Ovary (tissue), 9 donors: ENCODE results near the gene LRRC75A. TPM values are rescaled to one million over a fixed set of nuclear protein-coding genes. Genes with fewer than 3 reads are reported as not detected.
"Not testable (repeated sequence)": the region's sequence is repeated elsewhere in the genome, so short reads cannot be mapped to it uniquely, and the experiment has no call there.

ENCODE experiments used
- DNase-seq, 5 donors: peaks; one replicate each; pipeline ENCODE4 v3.0.0-alpha.2; 2019 to 2020
- H3K27ac ChIP-seq, 2 donors: fragments of 200-600 bp; one replicate each; pipeline versions ENCODE4 v1.5.1 to v1.8.0; 2019 to 2022
- H3K27me3 ChIP-seq: fragments of 200-600 bp; one replicate; pipeline ENCODE4 v1.8.0; 2022
- H3K36me3 ChIP-seq: fragments of 200-600 bp; sonication (generic); one replicate; pipeline ENCODE4 v1.5.1; 2019
- H3K4me1 ChIP-seq: one replicate; pipeline ENCODE4 v1.8.1; 2013; ENCODE audit warnings: mild to moderate bottlenecking, moderate library complexity; ENCODE audit not compliant: insufficient read depth
- H3K4me3 ChIP-seq: fragments of 200-600 bp; sonication (generic); one replicate; pipeline ENCODE4 v1.5.1; 2017
- H3K9me3 ChIP-seq, 2 donors: fragments of 200-600 bp in 1 of 2; sonication (generic) in 1 of 2; one replicate each; pipeline versions ENCODE4 v1.5.1 to v1.8.1; 2013 to 2019; ENCODE audit warnings: mild to moderate bottlenecking in 1 of 2, moderate library complexity in 1 of 2
- EP300 ChIP-seq: sonication (generic); formaldehyde crosslinking; IDR thresholded peaks from one replicate; pipeline ENCODE4 v1.6.1; 2017; ENCODE audit warnings: antibody characterized with exemption
- POLR2A ChIP-seq: fragments of 450-650 bp; IDR thresholded peaks from one replicate; pipeline ENCODE4 v1.6.1; 2017; ENCODE audit warnings: antibody characterized with exemption, mild to moderate bottlenecking, moderate library complexity
- WGBS, 3 donors: extraction: QIAGEN DNeasy Blood & Tissue Kit in 1 of 3; methylation state at CpG; one replicate each; pipeline versions ENCODE4 v1.1.5 to v1.1.7; 2013 to 2017; 5-methylcytosine and 5-hydroxymethylcytosine counted together
- intact Hi-C, 4 donors: fragments of 100-400 bp; cut with DNase I; formaldehyde crosslinking; loops; one replicate each; pipeline versions ENCODE4 v1.11.0 to v1.15.1; 2022 to 2023
- polyA plus RNA-seq, 2 donors: library from polyadenylated mRNA; stranded (reverse); fragments of 200-250 nt in 1 of 2; fragments of 350-450 nt in 1 of 2; fragmentation: Illumina TruSeq in 1 of 2; extraction: RNeasy Lipid Tissue Mini Kit (QIAGEN cat#74804) in 1 of 2; gene quantifications; one replicate each; pipeline ENCODE4 v1.2.3, GENCODE V29; 2013 to 2014
- total RNA-seq, 7 donors: library from RNA; depleted of rRNA in 2 of 7; stranded (reverse); fragments of >200 nt in 2 of 7; fragmentation: NEBNext Ultra II Directional in 3 of 7; extraction: Animal tissue kit (Norgen Biotek cat#: 25700) in 3 of 7; gene quantifications; one replicate each; pipeline versions ENCODE4 v1.1.0 to v1.2.4, GENCODE V29; 2016 to 2023
- TF ChIP-seq, protein P1 (sequence below), 3 donors: fragments of 450-650 bp in 2 of 3; fragments of 200-600 bp in 1 of 3; IDR thresholded peaks; one replicate each; pipeline versions ENCODE4 v1.5.1 to v1.8.0; 2016 to 2022; ENCODE audit warnings: antibody characterized with exemption in 3 of 3, mild to moderate bottlenecking in 1 of 3
- donor health status: DM: no; HTN: no; CAD: no; lungs with moderate emphysema.
- donor health status: DM: no; HTN: no; CAD: no.
- donor health status: Bipolar disorder and iron deficiency.
- donor health status: DM: yes; HTN: yes; CAD: no.
- donor health status: DM: no; HTN: no; CAD: no.
- donor health status: DM: yes; HTN: yes; CAD: no.

The LRRC75A gene
- total and polyA plus RNA-seq, 9 donors, result 1.0 to 12.5 (median 4.1) TPM

DNA sequence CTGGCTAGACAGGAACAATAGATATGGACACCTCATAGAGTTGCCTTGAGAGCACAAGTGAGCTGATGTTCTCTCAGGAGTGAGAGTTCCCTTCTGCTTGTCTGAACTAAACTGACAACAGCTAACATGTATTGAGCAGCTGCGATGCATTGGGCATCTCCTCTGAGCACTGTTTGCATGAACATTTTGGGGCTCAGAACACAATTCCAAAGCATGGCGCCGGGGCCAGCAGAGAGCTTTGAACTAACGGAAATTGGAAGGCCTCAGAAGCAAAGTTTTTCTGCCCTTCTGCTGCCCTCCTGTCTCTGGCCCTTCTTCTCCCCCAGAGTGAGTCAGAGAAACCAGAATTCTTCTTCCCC is 38.5 kb downstream of the LRRC75A start:
- Histone ChIP-seq H3K27ac (no peak overlapping the region), H3K36me3 (no peaks in the 10 kb centered on the region), H3K4me1 (no peaks in the 10 kb centered on the region), H3K27me3 (no peaks in the 10 kb centered on the region), H3K4me3 (no peak overlapping the region), H3K9me3 (no peaks in the 10 kb centered on the region)
- intact Hi-C loops, result loop anchor here (2.0 to 5.0 kb wide), 2 partner anchors 67 to 69 kb away; no protein-coding TSS in a partner anchor
- TF ChIP-seq POLR2A, result no peak
- no peak for TF ChIP-seq EP300
- TF ChIP-seq, protein P1, sequence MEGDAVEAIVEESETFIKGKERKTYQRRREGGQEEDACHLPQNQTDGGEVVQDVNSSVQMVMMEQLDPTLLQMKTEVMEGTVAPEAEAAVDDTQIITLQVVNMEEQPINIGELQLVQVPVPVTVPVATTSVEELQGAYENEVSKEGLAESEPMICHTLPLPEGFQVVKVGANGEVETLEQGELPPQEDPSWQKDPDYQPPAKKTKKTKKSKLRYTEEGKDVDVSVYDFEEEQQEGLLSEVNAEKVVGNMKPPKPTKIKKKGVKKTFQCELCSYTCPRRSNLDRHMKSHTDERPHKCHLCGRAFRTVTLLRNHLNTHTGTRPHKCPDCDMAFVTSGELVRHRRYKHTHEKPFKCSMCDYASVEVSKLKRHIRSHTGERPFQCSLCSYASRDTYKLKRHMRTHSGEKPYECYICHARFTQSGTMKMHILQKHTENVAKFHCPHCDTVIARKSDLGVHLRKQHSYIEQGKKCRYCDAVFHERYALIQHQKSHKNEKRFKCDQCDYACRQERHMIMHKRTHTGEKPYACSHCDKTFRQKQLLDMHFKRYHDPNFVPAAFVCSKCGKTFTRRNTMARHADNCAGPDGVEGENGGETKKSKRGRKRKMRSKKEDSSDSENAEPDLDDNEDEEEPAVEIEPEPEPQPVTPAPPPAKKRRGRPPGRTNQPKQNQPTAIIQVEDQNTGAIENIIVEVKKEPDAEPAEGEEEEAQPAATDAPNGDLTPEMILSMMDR (IDR thresholded peaks at IDR 0.05), result no peak
- no peak for DNase-seq
- 64 to 72% (median 64%) methylated on average over 4 of the region's 4 CpGs for WGBS, 3 donors

DNA sequence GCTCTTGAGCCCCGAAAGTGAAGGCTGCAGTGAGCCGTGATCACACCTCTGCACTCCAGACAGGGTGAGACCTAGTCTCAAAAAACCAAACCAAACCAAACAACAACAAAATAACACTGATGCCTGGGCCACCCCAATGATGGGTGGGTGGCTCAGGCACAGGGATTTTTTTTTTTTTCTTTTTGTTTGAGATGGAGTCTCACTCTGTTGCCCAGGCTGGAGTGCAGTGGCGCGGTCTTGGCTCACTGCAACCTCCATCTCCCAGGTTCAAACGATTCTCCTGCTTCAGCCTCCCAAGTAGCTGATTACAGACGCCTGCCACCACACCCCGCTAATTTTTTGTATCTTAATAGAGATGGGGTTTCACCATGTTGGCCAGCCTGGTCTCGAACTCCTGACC is 39.7 kb downstream of the LRRC75A start:
- not testable (repeated sequence) for H3K9me3 ChIP-seq, H3K4me1 ChIP-seq, H3K36me3 ChIP-seq, DNase-seq, H3K27me3 ChIP-seq, H3K4me3 ChIP-seq, H3K27ac ChIP-seq
- intact Hi-C loops, result loop anchor here (2.0 to 5.0 kb wide), 2 partner anchors 69 to 70 kb away; no protein-coding TSS in a partner anchor
- WGBS, 3 donors, result 69 to 88% (median 76%) methylated on average over 8 of the region's 8 CpGs

DNA sequence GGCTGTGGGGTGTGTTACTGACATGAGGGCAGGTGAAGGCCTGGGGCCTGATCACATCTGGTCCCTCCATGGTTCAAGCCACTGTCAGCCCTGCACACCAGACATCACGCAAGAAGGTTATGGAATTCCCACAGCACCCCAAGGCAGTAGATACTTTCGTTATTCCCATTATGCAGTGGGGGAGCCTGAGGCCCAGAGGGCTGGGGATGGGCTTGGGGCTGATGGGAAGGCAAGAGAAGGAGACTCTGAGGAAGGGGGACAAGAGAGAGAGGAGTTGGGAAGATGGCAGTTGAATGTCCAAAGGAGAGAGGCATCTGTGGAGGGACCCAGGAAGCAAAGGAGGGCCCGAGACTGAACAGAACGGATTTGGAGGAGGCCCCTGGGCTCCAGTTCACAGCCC is 42.0 kb downstream of the LRRC75A start:
- Histone ChIP-seq H3K4me3 (no peak overlapping the region), H3K27ac (no peak overlapping the region), H3K27me3 (no peaks in the 10 kb centered on the region), H3K9me3 (no peaks in the 10 kb centered on the region), H3K4me1 (peaks cover 2% of the 10 kb centered on the region), H3K36me3 (no peaks in the 10 kb centered on the region)
- TF ChIP-seq POLR2A (no peak), EP300 (no peak)
- TF ChIP-seq, protein P1 (IDR thresholded peaks at IDR 0.05), result no peak
- WGBS, 3 donors, result 86 to 97% (median 89%) methylated on average over 4 of the region's 4 CpGs
- intact Hi-C loops, result loop anchor here in 1 of 4 donors (5.0 kb wide), 1 partner anchor 72 kb away; no protein-coding TSS in a partner anchor
- DNase-seq, result no peak

DNA sequence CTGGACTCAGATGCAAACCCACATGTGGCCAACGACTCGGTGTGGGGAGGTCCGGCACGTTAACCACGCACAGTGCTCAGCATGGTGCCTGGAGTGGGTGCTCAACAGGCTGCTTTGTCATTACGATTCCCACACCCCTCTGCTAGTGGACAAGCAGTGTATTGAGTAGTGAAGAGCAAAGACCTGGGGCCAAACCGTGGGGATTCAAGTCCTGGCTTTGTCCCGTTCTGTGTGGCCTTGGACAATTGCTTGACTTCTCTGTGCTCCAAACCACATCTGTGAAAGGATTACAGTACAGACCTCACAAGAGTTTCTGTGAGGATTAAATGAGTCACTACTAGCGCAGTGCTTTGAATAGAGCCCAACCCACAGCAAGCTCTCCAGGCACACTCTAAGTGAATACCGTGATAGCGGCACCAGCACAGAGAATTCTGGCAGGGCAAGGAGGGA is 42.8 kb downstream of the LRRC75A start:
- Histone ChIP-seq H3K36me3 (no peaks in the 10 kb centered on the region), H3K4me3 (no peak overlapping the region), H3K9me3 (no peaks in the 10 kb centered on the region), H3K4me1 (peaks cover 2% of the 10 kb centered on the region), H3K27ac (no peak overlapping the region), H3K27me3 (no peaks in the 10 kb centered on the region)
- intact Hi-C loops, result no loop called here
- WGBS, 3 donors, result 69 to 83% (median 73%) methylated on average over 11 of the region's 11 CpGs
- DNase-seq, result no peak
- TF ChIP-seq POLR2A, result no peak

DNA sequence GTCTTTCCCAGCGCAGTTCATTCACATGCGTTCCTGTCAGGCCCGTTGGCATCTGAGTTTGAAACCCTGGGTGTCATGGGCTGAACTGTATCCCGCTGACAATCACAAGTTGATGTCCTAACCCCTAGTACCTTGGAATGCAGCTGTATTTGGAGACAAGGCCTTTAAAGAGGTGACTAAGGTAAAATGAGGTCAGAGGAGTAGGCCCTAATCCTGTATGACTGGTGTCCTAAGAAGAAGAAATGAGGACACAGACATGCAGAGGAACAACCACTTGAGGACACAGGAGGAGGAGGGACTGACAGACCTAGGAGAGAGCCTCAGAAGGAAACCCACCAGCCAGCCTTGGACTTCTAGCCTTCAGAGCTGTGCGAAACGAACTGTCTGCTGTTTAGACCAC is 43.5 kb downstream of the LRRC75A start:
- no peak for DNase-seq
- no peaks in the 10 kb centered on the region for H3K9me3 ChIP-seq
- H3K27ac ChIP-seq, result no peak overlapping the region
- TF ChIP-seq POLR2A (no peak), EP300 (no peak)
- TF ChIP-seq, protein P1 (IDR thresholded peaks at IDR 0.05), result no peak
- H3K4me1 ChIP-seq, result peaks cover 6% of the 10 kb centered on the region
- WGBS, 3 donors, result 67 to 85% (median 74%) methylated on average over 6 of the region's 6 CpGs
- no peaks in the 10 kb centered on the region for H3K36me3 ChIP-seq
- intact Hi-C loops, result no loop called here
- H3K27me3 ChIP-seq, result no peaks in the 10 kb centered on the region
- H3K4me3 ChIP-seq, result no peak overlapping the region
